Stimulated activated naive CD8-positive, alpha-beta T cell treated with anti-CD3 and anti-CD28 coated beads, Interleukin-15, amount 100 ng/mL, for 72 hours (primary cell): Measurements from ENCODE around the gene GAD1.

Experiments used
- ATAC-seq: fragments of 150-1000 bp; cut with Tn5 transposase; 2 replicates; pipeline ENCODE4 v1.10.0; 2021; ENCODE audit warnings: mild to moderate bottlenecking, moderate library complexity
- DNase-seq, 2 donors: peaks; one replicate each; pipeline ENCODE4 v3.0.0; 2021 to 2022
- H3K27ac Mint-ChIP-seq, 2 donors: one replicate each; pipeline ENCODE4 v1.8.0; 2022; ENCODE audit warnings: mild to moderate bottlenecking in 2 of 2, mixed read lengths in 2 of 2, moderate library complexity in 2 of 2
- H3K27me3 Mint-ChIP-seq: one replicate; pipeline ENCODE4 v1.8.0; 2022; ENCODE audit warnings: mixed read lengths
- H3K4me1 Mint-ChIP-seq: one replicate; pipeline ENCODE4 v1.8.0; 2022; ENCODE audit warnings: mild to moderate bottlenecking, mixed read lengths
- H3K4me3 Mint-ChIP-seq, 2 donors: one replicate each; pipeline ENCODE4 v1.8.0; 2022; ENCODE audit warnings: mild to moderate bottlenecking in 2 of 2, mixed read lengths in 2 of 2, moderate library complexity in 1 of 2
- H3K9me3 Mint-ChIP-seq, 2 donors: one replicate each; pipeline ENCODE4 v1.8.0; 2022; ENCODE audit warnings: mixed read lengths in 2 of 2

Gene GAD1

DNA sequence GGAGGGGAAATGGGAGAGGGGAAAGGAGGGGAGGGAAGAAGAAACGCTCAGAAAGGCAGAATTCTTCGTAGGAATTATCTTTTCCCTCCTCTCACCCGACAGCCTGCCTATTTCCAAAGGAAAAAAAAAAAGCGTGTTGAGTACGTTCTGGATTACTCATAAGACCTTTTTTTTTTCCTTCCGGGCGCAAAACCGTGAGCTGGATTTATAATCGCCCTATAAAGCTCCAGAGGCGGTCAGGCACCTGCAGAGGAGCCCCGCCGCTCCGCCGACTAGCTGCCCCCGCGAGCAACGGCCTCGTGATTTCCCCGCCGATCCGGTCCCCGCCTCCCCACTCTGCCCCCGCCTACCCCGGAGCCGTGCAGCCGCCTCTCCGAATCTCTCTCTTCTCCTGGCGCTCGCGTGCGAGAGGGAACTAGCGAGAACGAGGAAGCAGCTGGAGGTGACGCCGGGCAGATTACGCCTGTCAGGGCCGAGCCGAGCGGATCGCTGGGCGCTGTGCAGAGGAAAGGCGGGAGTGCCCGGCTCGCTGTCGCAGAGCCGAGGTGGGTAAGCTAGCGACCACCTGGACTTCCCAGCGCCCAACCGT, at the start of gene GAD1:
GAD1 (plus strand) TSS at position 384 of the 589 bp plus-strand sequence. CDS start 1,705 bp downstream, outside the sequence.
- Mint-ChIP-seq H3K27me3 (peaks cover 91% of the 10 kb centered on the region), H3K4me1 (peaks cover 81% of the 10 kb centered on the region), H3K27ac (peak within 1 kb of the TSS in 1 of 2 donors; percentile 59), H3K4me3 (peak within 1 kb of the TSS; percentile 81 to 85), H3K9me3 (no peaks in the 10 kb centered on the region)
- ATAC-seq (peak; percentile 55), DNase-seq (peak; percentile 61 to 67)

- Mint-ChIP-seq H3K27ac (peak within 1 kb of the TSS; percentile 96 to 97), H3K27me3 (peaks cover 32% of the 10 kb centered on the region), H3K4me3 (peak within 1 kb of the TSS; percentile 86 to 96), H3K4me1 (peaks cover 11% of the 10 kb centered on the region), H3K9me3 (no peaks in the 10 kb centered on the region)
- ATAC-seq (peak; percentile 77), DNase-seq (peak in 1 of 2 donors; percentile 55)
Measured at GRCh38 chr2:170770008-170770605, 46.6 kb upstream of the GAD1 start, which contains the start of gene ERICH2. Gene ERICH2, plus strand, starts transcription at chr2:170770378. Its CDS starts 304 bp downstream, at chr2:170770682.

DNA sequence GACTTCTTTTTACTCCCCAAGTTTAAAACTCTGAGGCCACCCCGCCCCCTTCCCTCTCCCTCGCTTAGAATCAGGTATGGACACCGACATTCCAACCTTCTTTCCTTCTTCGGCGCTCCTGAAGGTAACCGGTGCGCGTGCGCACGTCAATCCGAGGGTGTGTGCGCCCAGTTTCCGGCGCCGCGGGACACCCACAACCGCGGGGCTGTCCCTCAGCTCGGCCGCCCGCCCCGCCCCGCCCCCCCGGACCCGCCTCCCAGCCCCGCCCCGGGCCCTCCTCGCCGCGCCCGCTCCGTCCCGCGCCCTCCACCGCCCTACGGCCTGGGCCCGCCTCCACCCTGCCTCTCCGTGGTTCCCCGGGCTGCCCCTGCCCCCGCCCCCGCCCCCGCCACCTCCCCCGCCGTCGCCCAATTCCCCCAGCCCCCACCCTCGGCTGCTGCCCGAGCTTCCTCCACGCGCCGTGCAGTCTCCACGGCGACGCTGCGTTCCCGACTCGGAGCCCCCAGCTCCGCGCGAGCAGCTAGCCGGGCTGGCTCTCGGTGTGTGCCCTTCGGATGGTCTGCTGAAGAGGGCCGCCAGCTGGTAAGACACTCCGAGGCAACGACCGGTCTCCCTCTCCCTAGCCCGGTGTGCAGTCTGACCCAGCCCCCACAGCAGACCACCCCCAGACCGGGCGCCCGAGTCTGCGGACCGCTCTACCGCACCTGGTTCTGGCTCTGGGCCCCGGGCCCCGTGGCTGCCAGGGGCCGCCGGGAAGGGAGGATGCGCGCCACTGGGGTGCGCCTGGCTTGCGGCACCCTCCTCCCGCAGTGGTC, 45.9 kb upstream of the GAD1 start:
- Mint-ChIP-seq H3K9me3 (no peaks in the 10 kb centered on the region), H3K27ac (peak overlapping the region; percentile 96 to 97), H3K4me3 (peak overlapping the region; percentile 86 to 96), H3K27me3 (peaks cover 32% of the 10 kb centered on the region), H3K4me1 (peaks cover 8% of the 10 kb centered on the region)
- peak; percentile 70 to 75 for DNase-seq
- peak; percentile 91 for ATAC-seq

- H3K4me1 Mint-ChIP-seq, result peaks cover 8% of the 10 kb centered on the region
- H3K27me3 Mint-ChIP-seq, result peaks cover 32% of the 10 kb centered on the region
- H3K27ac Mint-ChIP-seq, result peak overlapping the region; percentile 96 to 97
- peak overlapping the region; percentile 81 to 86 for H3K4me3 Mint-ChIP-seq
- DNase-seq, result no peak
- H3K9me3 Mint-ChIP-seq, result no peaks in the 10 kb centered on the region
- ATAC-seq, result no peak
Measured at GRCh38 chr2:170771421-170771937, 45.2 kb upstream of the GAD1 start.

- ATAC-seq (no peak), DNase-seq (no peak)
- peak overlapping the region; percentile 18 to 34 for H3K4me3 Mint-ChIP-seq
- H3K27ac Mint-ChIP-seq, result no peak overlapping the region
- peaks cover 32% of the 10 kb centered on the region for H3K27me3 Mint-ChIP-seq
- H3K9me3 Mint-ChIP-seq, result no peaks in the 10 kb centered on the region
- H3K4me1 Mint-ChIP-seq, result peaks cover 8% of the 10 kb centered on the region
Measured at GRCh38 chr2:170772295-170772694, 44.4 kb upstream of the GAD1 start.

- Mint-ChIP-seq H3K27me3 (peaks cover 32% of the 10 kb centered on the region), H3K27ac (no peak overlapping the region), H3K9me3 (no peaks in the 10 kb centered on the region), H3K4me3 (no peak overlapping the region), H3K4me1 (peaks cover 8% of the 10 kb centered on the region)
- ATAC-seq (no peak), DNase-seq (no peak)
Measured at GRCh38 chr2:170774074-170774473, 42.6 kb upstream of the GAD1 start.

- Mint-ChIP-seq H3K4me3 (no peak overlapping the region), H3K9me3 (no peaks in the 10 kb centered on the region), H3K27me3 (peaks cover 3% of the 10 kb centered on the region), H3K27ac (no peak overlapping the region), H3K4me1 (no peaks in the 10 kb centered on the region)
- no peak for DNase-seq
- no peak for ATAC-seq
Measured at GRCh38 chr2:170778900-170779299, 37.8 kb upstream of the GAD1 start.

- Mint-ChIP-seq H3K27ac (no peak overlapping the region), H3K4me3 (no peak overlapping the region), H3K4me1 (no peaks in the 10 kb centered on the region), H3K9me3 (no peaks in the 10 kb centered on the region), H3K27me3 (no peaks in the 10 kb centered on the region)
- ATAC-seq, result no peak
- DNase-seq, result no peak
Measured at GRCh38 chr2:170779304-170779703, 37.4 kb upstream of the GAD1 start.

DNA sequence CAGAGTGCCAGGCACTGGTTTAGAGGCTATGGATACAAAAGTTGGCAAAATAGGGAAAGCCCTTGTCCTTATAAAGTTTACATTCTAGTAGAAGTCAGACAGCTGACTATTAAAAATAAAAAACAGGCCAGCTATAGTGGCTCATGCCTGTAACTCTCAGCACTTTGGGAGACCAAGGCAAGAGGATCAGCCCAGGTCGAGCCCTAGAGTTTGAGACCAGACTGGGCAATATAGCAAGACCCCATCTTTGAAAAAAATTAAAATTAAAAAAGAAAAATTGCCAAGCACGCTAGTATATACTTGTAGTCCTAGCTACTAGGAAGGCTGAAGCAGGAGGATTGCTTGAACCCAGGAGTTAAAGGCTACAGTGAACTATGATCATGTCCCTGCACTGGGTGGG, 34.0 kb upstream of the GAD1 start:
- Mint-ChIP-seq H3K9me3 (no peaks in the 10 kb centered on the region), H3K27me3 (peaks cover 12% of the 10 kb centered on the region), H3K4me3 (no peak overlapping the region), H3K27ac (no peak overlapping the region), H3K4me1 (no peaks in the 10 kb centered on the region)
- ATAC-seq, result no peak
- no peak for DNase-seq

DNA sequence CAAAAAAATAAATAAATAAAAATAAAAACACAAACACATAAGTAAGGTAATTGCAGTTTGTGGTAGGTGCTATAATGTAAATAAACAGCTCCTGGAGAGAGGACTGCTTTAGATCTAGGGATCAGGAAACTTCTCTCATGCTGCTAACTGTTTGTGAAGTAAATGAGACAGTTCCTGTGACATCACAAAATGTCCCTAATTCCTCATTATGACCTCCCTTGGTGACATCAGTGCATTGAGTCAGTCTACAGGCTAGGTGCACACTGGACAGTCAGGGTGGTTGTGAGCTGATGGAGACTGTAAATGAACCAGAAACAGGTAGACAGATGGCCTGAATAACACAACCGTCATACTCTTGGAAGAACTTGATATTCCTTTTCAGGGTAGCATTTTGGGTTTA, 33.1 kb upstream of the GAD1 start:
- ATAC-seq (no peak), DNase-seq (no peak)
- H3K4me1 Mint-ChIP-seq, result no peaks in the 10 kb centered on the region
- H3K9me3 Mint-ChIP-seq, result no peaks in the 10 kb centered on the region
- H3K4me3 Mint-ChIP-seq, result no peak overlapping the region
- peaks cover 13% of the 10 kb centered on the region for H3K27me3 Mint-ChIP-seq
- no peak overlapping the region for H3K27ac Mint-ChIP-seq

DNA sequence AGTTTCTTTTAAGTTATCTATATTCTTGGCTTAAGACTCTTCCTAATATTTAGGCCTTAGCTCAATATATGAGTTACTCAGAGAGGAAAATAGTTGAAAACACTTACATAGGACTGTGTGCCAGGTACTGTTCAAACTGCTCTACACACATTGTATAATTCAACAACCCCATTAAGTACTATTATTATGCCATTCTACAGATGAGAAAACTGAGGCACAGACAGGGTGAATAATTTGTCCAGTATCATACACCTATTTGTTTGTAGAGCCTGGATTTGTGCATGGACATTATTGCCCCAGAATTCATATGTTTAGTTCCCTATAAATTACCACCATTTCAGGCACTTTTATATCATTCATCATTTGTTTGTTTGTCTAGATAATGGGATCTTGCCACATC, 17.7 kb upstream of the GAD1 start:
- Mint-ChIP-seq H3K27ac (no peak overlapping the region), H3K4me1 (no peaks in the 10 kb centered on the region), H3K9me3 (no peaks in the 10 kb centered on the region), H3K27me3 (peaks cover 7% of the 10 kb centered on the region), H3K4me3 (no peak overlapping the region)
- no peak for DNase-seq
- ATAC-seq, result no peak

DNA sequence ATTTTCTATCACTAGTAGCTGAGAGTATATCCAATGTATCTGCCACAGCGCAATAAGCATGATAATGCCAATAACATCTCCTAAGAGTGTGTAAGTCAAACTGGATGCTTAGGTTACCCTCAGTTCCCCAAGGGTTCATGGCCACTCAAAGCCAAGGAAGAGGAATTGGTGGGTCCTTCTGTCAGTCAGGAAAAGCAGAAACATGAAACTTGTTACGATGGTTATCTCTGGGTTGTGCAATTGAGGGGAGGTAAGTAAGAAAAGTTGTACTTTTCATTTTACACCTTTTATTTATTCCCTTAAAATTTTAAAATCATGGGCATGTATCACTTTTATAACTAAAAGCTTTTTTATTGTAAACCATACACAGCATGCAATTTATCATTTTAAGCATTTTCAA, 10.1 kb upstream of the GAD1 start:
- DNase-seq, result no peak
- no peak for ATAC-seq
- Mint-ChIP-seq H3K9me3 (no peaks in the 10 kb centered on the region), H3K4me3 (no peak overlapping the region), H3K27me3 (no peaks in the 10 kb centered on the region), H3K27ac (no peak overlapping the region), H3K4me1 (no peaks in the 10 kb centered on the region)

- Mint-ChIP-seq H3K27me3 (peaks cover 55% of the 10 kb centered on the region), H3K9me3 (no peaks in the 10 kb centered on the region), H3K27ac (no peak overlapping the region), H3K4me3 (no peak overlapping the region), H3K4me1 (peaks cover 45% of the 10 kb centered on the region)
- DNase-seq (no peak), ATAC-seq (no peak)
Measured at GRCh38 chr2:170812710-170813600, 3.7 kb upstream of the GAD1 start.

DNA sequence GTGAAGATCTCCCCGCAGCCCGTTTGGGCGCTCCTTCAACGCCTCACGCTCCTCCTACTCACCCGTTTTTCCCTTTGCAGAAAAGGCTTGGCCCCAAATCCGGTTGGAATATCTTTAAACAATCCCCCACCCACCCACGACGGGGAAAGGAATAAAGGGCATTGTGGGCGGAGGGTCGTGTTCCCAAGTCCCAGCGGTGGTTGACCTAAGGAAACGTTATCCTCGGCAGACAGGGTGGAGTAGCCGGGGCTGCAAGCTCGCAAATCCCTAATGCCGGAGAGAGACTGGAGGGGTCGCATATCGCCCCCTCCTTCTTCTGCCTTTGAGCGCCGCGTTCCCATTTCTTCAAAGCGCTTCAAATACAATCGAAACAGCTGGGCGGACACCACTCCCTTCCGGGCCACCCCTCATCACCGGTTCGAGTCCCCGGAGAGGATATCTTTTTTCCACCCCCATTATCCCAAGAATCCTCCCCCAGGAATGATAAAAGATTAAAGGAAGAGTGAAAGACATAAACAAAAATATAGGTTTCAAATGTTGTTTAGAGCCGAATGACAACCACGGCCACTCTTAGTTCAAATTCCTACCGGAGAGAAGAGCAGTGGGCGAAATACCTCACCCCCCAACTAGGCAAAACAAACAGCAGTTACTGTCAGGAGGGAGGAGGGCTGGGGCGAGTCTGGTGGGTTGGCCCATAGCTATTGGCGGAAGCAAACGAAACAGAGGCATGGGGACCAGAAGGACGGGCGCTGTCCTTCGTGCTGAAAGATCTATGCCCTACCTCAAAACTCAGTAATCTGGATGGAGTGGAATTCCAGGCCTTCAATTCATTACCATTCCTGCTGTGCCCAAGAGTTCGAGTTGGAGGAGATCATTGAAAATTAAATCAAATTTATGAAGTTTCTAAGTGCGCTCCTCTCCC, 2.8 kb upstream of the GAD1 start:
- Mint-ChIP-seq H3K4me1 (peaks cover 54% of the 10 kb centered on the region), H3K27ac (peak overlapping the region in 1 of 2 donors; percentile 78), H3K9me3 (no peaks in the 10 kb centered on the region), H3K4me3 (peak overlapping the region in 1 of 2 donors; percentile 18), H3K27me3 (peaks cover 64% of the 10 kb centered on the region)
- ATAC-seq, result no peak
- peak in 1 of 2 donors; percentile 23 for DNase-seq
